SHP77 treated with DMSO at 0.1 percent for 48 hours (cell line): ENCODE results near the gene AICDA.
"Not testable (repeated sequence)": the region's sequence is repeated elsewhere in the genome, so short reads cannot be mapped to it uniquely, and the experiment has no call there.

Experiments
- DNase-seq: peaks from one replicate; lab custom pipeline; 2025; lab: John Stamatoyannopoulos, UW

Gene AICDA

DNA sequence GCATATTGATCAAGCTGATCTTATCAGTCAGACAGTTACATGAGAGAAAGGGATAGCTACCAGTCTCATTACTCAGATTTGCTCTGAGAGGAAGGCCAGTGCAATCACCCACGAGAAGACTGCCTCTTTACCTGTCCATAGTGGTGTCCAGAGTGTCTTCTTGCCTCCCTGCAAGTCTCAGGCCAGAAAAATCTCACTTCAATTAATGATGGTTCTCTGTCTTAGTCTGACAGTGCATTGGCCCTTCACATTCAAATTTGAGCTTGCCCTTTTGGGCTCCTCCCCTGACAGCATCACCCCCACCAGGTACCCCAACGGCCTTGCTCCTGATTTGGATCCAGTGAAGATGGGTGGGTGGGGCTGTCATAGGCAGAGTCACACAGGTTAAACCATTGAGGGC, at the start of gene AICDA:
Gene AICDA, minus strand, starts transcription at position 231 of the 400 bp plus-strand sequence. Its CDS starts 92 bp downstream, at position 139.
- DNase-seq = no peak

DNA sequence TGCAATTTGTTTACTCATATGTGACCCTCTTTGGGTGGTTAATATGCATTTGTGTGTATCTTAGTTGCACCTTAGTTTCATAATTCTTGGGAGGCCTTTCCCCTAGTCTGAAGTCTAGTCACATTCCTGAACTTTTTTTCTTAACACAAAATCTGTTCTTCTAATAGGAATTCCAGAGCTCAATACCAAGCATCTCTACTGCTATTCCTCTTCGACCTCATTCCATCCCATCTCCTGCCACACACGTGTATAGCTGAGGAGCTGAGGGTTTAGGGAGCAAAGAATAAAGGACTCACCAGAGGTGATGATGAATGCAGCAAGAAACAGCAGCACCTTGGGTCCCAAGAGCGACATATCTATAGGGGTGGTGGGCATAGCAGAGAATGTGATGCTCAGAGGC, 49.1 kb upstream of the AICDA start:
- DNase-seq = no peak

DNA sequence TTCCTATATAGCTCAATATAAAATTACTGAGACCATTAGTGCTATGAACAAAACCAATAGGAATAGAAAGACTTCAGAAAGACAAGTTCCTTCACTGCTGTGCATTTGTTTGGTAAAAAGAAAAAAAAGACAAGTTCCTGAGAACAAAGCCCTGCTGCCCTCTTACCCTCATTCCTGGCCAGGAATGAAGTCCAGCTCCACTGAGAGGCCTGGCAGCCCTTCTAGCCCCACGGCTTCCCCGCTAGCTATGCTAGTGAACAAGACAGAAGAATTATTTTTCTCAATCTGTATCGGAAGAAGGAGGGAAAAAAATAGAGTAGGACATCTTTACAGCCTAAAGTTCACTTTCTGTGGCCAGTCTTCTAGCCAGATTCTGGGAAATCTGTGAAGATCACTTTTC, 48.4 kb upstream of the AICDA start:
- no peak for DNase-seq

DNA sequence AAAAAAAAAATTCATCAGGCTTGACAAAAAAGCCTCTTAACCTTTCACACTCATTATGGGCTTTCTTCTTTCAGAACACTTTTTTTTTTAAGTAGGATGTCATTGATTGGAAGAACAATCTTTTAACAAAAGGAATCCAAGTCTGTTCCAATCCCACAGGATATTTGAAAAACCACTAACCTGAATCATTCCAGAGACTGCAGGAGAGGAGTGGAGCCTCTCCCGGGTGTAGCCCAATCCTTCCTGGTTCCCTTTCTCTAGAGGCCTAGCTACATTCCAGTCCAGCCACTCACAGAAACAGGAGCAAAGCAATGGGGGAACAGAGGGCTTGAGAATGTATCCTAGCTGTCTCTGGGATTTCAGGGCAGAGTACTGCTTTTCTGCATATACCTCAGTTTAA, 45.7 kb upstream of the AICDA start:
- no peak for DNase-seq

DNA sequence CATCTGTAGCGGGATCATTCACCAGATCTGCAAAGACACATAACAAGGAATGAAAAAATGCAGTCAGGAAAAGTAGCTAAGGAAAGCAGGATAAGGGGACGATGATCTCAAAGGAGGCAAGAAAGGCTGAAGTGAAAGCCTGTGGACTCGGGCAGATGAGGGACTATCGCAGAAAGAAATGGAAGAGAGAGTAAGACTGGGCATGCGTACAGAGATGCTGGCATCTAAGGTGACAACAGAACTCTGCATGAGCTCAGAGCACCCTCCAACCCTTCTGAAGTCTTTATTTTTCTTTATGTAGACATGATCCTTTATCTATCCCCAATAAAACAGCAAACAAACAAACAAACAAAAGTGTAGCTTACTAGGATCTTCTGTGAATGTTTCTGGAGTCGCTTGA, 42.8 kb upstream of the AICDA start:
- DNase-seq = no peak

DNA sequence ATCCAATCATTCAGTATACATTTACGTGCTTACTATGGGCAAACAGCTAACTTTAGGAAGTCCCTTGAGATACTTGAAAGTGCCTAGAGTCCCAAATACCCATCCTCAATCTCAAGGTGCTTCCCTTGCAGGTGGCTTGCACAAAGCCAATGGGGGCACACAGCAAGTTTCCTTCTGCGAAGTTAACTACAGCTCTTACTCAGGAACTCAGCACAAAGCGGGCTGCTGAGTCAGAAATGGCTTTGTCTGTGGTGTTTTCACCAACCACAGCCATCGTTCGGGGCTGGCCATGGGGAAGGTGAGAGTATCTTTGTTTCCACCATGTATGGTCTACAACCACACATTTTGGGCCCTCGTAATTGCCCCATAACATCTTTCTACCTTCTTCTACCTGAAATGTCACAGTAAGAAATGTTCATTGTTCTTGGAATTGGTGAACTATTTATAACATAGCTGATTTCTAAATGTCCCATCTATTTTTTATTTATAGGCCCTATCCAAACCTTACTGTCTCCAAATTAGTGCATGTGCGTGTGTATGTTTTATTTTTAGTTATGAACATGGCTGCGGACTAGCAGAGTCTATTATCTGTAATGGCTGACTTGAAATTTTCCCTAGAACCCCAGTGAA, 36.0 kb upstream of the AICDA start:
- DNase-seq = no peak

DNA sequence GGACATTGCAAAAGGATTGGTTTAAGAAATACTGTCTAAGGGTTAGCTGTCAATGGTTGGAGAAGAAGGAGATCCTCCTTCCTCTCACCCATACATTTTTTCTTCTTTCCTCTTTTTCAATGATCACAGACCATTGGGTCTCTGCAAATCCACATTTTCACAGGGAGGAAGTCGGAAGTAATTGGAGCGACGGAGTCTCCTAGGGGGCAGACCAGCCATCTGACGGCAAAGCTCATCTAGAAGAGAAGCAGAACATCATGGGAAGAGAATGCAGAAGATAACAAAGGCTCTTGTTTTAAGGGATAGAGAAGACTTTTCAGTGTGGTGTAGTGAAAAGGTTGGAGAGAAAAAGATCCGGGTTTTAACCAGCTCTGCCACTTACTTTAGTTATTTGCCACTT, 35.3 kb upstream of the AICDA start:
- DNase-seq = no peak

DNA sequence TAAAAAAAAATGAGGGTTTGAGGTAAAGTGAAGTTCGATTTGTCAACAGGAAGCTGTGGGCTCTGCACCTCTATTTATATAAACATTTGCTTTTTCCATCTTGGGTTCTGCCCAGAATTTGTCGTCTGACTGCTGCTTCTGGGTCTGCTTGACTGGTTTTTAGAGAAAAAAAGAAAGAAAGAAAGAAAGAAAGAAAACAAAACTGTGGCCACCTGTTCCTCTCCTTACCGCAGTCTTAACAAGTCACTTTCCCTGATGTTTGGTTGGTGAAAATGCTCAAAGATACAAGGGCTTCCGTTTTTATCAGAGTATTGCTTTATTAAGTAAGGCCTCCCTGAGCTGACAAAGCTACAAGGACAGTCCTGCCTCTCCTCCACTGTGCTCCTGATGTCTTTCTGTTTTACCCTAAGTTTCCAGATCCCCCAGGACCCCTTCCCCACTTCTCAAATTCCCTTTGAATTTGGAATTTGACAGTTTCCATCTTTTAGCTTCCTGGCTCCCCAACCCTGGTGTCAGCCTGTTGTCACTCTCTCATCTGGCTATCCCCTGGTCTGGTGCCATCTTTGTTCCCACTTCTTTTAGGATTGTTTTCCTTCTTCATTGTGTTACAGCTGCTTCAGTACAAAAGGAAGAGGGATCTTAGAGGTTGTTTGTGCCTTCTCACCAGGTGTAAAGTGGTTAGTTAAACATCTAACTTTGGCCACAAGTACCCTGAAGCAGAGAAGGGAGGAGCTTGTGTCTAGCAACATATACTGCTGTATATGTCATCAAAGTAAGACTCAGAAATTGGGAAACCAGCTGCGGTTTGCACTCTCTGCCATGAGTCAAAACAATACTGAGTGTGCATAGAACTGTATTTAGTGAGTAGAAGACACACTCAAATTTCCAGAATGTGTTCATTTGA, 31.9 kb upstream of the AICDA start:
- DNase-seq = no peak

DNA sequence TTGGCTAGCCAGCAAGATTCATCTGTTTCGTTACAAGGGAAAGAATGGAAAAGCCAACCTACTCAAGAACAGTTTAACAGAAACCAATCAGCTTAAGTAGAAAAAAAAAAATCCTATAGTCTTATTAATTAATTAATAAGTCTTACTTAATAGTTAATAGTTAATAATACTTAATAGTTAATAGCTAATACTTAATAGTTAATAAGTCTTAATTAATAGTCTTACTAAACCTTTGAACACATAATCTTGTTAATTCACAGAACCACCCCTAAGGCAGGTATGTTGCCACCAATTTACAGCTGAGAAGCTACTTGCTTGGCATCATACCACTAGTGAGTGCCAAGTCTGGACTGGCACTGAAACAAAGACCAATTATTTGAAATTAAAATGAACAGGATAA, 30.1 kb upstream of the AICDA start:
- no peak for DNase-seq

DNA sequence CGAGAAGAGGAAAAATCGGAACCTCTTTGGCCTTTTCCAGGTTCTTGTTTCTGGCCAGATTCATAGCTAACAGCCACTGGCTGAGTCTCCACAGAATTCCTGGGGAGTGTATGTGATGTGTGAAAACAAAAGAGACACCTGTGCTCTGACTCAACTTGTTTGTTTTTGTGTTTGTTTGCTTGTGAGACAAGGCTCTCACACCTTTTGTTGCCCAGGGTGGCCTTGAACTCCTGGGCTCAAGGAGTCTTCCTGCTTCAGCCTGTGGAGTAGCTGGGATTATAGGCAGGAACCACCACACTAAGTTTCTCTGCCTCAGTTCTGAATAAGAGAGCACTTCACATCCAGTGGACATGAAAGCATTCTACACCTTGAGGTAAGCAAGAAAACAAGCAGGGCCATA, 27.3 kb upstream of the AICDA start:
- no peak for DNase-seq

DNA sequence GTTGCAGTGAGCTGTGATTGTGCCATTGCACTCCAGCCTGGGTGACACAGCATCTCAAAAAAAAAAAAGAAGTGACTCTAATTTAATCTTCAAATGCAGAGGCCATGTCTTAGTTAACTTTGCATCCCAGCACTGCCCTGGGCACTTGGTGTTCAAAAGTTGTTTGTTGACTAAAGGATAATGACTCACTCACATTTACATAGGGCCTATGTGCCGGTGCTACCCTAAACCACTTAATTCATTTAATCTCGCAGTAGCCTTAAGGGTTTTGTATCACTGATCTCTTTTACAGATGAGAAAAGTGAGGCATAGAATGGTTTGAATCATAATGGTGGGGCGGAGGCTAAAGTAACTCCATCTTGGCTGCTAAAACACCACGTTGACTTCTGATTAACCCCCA, 26.3 kb upstream of the AICDA start:
- DNase-seq = no peak

DNA sequence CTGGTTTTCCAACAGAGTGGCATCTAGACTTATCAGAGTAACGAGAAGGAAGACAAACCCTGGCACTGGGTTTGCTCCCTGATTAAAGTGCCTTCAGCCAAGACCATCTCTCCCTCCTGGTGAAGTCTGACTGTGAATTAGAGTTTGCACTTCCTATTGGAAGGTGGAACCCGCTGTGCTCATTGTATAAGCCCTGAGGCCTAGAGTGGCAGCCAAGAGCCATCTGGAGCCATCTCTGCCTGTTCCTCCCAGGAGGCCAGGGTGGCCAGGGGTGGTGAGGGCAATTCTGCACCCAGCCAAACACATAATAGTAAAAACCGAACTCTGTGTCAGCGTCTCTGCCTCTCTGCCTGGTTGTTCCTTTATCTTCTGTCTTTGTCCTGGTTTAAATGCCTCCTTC, 25.0 kb upstream of the AICDA start:
- DNase-seq = no peak

DNA sequence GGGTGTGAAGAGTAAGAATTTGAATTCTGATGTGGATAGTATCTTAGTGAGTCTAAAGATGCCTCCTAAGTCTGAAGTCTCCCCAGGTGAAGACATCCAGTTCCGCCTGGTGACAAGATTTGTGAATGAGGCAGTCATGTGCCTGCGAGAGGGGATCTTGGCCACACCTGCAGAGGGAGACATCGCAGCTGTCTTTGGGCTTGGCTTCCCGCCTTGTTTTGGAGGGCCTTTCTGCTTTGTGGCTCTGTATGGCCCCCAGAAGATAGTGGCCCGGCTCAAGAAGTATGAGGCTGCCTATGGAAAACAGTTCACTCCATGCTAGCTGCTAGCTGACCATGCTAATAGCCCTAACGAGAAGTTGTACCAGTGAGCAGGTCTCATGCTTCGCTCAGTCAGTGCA, 24.6 kb upstream of the AICDA start:
- no peak for DNase-seq

DNA sequence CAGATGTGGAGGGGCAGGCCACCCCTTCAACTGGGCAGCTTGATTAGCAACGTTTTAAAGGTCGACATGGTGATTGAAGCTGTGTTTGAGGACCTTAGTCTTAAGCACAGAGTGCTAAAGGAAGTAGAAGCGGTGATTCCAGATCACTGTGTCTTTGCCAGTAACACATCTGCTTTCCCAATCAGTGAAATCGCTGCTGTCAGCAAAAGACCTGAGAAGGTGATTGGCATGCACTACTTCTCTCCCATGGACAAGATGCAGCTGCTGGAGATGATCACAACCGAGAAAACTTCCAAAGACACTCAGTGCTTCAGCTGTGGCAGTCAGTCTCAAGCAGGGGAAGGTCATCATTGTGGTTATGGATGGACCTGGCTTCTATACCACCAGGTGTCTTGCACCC, 23.9 kb upstream of the AICDA start:
- DNase-seq = no peak

DNA sequence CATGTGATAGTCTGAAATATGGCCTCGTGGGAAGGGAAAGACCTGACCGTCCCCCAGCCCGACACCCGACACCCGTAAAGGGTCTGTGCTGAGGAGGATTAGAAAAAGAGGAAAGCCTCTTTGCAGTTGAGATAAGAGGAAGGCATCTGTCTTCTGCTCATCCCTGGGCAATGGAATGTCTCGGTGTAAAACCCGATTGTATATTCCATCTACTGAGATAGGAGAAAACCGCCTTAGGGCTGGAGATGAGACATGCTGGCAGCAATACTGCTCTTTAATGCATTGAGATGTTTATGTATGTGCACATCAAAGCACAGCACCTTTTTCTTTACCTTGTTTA, 23.3 kb upstream of the AICDA start:
- DNase-seq = not testable (repeated sequence)

DNA sequence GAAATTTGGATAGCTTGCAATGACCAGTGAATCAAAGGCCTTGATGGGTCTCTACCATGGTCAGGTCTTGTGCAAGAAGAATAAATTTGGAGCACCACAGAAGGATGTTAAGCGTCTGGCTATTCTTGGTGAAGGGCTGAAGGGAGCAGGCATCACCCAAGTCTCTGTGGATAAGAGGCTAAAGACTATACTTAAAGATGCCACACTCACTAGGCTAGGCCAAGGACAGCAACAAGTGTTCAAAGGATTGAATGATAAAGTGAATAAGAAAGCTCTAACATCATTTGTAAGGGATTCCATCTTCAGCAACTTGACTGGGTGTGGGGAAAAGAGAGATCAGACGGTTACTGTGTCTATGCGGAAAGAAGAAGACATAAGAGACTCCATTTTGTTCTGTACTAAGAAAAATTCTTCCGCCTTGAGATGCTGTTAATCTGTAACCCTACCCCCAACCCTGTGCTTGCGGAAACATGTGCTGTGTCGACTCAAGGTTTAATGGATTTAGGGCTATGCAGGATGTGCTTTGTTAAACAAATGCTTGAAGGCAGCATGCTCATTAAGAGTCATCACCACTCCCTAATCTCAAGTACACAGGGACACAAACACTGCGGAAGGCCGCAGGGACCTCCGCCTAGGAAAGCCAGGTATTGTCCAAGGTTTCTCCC, 22.8 kb upstream of the AICDA start:
- DNase-seq = not testable (repeated sequence)

DNA sequence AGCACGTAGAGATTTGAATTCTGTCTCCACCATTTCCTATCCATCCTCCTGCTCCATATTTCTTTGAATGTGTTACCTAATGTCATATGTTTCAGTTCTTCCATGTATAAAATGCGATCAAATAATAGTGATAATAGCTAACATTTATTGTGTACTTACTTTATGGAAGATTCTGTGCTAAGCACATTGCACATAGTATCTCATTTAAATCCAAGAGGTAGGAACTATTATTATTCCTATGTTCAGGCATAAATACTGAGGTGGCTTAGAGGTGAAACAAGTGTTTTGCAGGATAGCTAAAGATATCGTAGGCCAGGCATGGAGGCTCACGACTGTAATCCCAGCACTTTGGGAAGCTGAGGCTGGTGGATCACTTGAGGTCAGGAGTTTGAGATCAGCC, 17.5 kb upstream of the AICDA start:
- DNase-seq = no peak

DNA sequence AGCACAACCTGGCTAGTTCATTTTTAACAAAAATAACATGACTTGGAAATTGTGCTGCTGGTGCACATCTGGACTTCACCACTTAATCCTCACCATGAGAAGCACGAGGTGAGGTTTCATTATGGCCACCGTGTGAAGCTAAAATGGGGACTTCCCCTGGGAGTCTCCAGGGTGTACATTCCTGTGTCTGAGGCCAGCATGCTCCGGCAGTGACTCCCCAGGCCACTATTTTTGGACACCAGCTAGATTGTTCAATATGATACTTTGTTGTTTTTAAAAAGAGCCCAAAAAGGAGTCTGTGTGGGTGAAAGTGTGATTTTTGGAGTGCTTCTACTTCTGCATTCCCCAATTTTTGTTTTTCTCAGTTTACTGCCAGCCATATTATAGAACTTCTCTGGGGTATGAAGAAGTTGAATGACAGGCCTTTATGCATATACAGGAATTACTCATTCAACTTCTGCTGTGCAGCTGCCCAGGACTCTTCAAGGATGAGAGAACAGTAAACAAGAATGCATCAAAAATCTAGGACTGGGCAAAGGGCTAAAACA, 16.9 kb upstream of the AICDA start:
- DNase-seq = no peak

DNA sequence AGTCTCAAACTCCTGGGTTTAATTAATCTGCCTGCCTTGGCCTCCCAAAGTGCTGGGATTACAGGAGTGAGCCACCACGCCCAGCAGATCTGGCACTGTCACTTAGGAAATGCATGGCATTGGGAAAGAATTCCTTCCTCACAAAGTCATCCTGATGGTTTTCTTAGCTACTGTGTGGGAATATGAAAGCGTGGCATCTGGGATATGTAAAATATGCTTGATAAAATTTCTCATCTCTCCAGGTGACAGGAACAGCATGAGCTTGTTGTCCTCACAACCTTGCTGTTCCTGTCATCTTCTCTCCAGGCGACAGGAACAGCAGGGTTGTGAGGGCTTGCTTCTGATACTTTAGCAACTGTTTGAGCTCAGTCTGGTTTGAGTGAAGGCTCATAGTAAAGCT, 16.1 kb upstream of the AICDA start:
- DNase-seq = no peak

DNA sequence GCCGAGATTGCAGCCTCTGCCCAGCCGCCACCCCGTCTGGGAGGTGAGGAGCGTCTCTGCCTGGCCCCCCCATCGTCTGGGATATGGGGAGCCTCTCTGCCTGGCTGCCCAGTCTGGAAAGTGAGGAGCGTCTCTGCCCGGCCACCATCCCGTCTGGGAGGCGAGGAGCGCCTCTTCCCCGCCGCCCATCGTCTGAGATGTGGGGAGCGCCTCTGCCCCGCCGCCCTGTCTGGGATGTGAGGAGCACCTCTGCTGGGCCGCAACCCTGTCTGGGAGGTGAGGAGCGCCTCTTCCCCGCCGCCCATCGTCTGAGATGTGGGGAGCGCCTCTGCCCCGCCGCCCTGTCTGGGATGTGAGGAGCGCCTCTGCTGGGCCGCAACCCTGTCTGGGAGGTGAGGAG, 12.1 kb upstream of the AICDA start:
- not testable (repeated sequence) for DNase-seq

DNA sequence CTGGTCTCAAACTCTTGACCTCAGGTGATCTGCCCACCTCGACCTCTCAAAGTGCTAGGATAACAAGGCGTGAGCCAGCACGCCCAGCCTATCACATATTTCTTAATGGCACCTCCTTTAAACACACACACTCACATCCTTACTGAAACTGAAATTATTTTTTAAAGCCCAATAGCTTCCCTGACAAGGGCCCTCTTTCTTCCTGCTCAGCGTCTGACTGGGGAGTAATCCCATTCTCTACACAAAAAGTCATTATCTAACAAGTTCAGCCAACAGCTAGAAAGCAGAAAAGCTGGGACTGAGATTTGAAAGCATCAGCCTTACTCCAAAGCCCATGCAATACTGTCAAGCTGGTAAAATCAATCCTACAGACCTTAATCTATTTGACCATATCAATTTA, 10.0 kb upstream of the AICDA start:
- no peak for DNase-seq

DNA sequence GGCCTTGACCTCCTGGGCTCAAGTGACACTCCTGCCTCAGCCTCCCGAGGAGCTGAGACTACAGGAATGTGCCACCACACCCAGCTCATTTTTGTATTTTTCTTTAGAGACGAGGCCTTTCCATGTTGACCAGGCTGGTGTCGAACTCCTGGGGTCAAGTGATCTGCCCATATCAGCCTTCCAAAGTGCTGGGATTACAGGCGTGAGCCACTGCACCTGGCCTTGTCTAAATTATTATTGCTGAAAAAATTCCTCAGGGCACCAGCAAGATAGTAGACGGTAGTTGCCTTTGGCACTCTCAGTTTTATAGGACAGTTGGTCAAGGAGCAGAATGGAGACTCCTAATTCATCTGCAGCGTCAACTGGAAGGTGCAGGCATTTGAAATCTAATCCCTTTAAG, 2.5 kb upstream of the AICDA start:
- no peak for DNase-seq

DNA sequence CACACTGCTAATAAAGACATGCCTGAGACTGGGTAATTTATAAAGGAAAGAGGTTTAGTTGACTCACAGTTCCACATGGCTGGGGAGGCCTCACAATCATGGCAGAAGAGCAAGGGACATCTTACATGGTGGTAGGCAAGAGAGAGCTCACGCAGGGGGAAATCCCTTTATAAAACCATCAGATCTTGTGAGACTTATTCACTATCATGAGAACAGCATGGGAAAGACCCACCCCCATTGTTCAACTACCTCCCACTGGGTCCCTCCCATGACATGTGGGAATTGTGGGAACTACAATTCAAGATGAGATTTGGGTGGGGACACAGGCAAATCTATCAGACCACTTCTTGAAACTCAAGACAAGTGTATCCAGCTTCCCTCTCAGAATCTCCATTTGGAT, 1.2 kb upstream of the AICDA start:
- not testable (repeated sequence) for DNase-seq
